ENCODE results near the gene GRK5. TPM values are rescaled to one million over a fixed set of nuclear protein-coding genes. Genes with fewer than 3 reads are reported as not detected.

The GRK5 gene
- polyA plus RNA-seq, 1 experiment: 20.8 TPM

DNA sequence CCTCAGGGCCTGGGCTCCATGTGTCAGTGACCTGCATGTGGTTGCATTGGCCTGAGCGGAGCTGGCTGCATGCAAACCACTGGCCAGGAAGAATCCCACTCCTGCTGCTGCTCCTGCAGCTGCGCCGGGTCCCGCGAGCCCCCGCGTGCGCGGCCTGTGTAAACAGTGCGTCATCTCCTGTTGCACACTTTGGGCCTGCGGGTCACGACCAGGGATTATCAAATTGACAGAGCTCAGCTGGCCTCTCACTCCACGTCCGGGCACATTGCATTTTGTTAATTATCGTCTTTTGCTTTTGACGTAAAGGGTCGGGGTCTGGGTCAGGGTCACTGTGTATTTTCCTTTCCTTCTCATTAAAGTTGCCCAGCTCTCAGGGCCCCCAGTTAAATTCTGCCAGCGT lies 202.5 kb downstream of the GRK5 start:
- ChIA-PET POLR2A (no interaction called here), CTCF (no interaction called here)
- Histone ChIP-seq H3K36me3 (ENCODE audit: control insufficient read depth, insufficient read depth, low read length) (no peaks in the 10 kb centered on the region; the same call in 1 of the 2 replicates), H3K4me3 (ENCODE audit: low read depth, low read length) (no peak overlapping the region), H3K27me3 (ENCODE audit: control insufficient read depth, insufficient read depth, low read length) (no peaks in the 10 kb centered on the region)
- DNase-seq (ENCODE audit: low read depth): no peak
- TF ChIP-seq, protein P1, sequence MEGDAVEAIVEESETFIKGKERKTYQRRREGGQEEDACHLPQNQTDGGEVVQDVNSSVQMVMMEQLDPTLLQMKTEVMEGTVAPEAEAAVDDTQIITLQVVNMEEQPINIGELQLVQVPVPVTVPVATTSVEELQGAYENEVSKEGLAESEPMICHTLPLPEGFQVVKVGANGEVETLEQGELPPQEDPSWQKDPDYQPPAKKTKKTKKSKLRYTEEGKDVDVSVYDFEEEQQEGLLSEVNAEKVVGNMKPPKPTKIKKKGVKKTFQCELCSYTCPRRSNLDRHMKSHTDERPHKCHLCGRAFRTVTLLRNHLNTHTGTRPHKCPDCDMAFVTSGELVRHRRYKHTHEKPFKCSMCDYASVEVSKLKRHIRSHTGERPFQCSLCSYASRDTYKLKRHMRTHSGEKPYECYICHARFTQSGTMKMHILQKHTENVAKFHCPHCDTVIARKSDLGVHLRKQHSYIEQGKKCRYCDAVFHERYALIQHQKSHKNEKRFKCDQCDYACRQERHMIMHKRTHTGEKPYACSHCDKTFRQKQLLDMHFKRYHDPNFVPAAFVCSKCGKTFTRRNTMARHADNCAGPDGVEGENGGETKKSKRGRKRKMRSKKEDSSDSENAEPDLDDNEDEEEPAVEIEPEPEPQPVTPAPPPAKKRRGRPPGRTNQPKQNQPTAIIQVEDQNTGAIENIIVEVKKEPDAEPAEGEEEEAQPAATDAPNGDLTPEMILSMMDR (IDR thresholded peaks at IDR 0.05; ENCODE audit: insufficient read depth, low read depth, low read length): no peak

DNA sequence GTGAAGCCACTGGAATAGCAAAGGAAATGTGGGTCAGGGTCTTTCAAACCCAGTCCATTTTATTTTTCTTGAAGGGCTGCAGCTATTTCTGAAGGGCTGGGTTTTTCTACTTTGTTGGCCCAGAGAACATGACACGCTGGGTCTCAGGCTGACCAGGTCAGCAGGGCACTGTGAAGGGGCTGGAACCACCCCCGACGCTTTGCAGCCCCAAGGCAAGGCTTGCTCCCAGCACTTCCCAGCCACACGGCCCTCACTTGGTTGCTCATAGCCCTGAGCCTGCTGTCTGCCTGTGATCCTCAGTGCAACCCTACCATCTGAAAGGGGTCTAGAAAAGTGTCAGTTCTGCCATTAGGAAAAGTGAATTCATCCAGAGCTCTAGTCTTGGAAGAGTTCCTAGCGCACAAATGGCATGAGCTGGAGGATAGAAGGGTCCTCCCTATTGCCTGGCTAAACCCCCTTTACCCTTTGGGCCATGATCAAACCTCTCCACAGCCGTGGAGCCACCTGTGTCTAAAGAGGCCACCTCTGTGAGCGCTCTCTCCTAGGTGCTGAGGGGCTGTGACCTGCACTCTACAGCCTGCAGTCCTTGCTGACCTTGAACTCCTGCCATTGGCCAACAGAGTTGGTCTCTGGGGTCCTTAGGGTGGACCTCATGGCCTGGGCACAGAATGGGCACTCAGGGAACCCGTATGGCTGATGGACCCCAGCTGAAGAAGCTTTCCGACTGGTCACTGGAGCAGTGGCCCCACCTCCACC lies 203.2 kb downstream of the GRK5 start:
- Histone ChIP-seq H3K36me3 (ENCODE audit: control insufficient read depth, insufficient read depth, low read length) (no peaks in the 10 kb centered on the region; the same call in 1 of the 2 replicates), H3K27me3 (ENCODE audit: control insufficient read depth, insufficient read depth, low read length) (no peaks in the 10 kb centered on the region), H3K4me3 (ENCODE audit: low read depth, low read length) (no peak overlapping the region)
- no peak for DNase-seq (ENCODE audit: low read depth)
- ChIA-PET POLR2A (no interaction called here), CTCF (no interaction called here)
- TF ChIP-seq, protein P1 (IDR thresholded peaks at IDR 0.05; ENCODE audit: insufficient read depth, low read depth, low read length): no peak

DNA sequence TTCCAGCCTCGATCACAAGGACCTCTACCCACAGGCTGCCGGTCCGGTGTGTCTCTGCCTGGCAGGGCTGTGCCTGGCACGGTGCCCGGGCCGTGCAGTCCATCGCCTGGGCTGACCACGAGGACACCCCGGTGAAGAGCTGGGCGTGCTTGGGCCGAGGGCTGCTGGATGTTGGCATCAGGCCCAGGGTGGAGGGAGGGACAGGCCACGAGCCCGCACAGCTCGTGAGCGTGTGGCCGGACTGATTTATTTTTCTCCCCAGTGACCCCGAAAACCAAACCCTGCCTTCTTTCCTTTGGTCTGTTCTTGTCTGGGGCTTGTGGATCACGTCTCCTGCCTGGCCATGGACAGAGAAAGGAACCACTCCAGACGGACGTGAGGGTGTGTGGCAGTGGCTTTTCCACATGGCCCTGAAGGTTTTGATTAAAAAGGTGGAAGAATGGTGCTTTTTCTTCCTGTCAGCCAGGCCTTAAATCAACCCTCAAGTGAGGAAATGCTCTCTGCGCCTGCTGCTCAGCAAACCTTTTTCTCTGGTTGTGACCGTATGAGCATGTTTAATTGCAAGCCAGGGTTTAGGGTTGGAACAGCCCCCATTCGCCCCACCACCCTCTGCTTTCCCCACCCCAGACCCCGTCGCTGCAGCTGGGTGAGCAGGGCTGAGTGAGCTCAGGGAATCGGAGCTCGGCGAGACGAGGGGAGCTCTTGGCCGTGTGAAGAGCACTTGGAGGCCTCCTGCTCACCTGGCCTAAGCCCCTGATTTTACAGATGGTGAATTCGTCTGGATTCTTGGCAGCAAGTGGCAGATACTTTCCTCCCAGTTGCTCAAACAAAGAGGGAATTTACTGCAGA lies 205.1 kb downstream of the GRK5 start:
- POLR2A ChIA-PET: no interaction called here
- no peaks in the 10 kb centered on the region; the same call in 1 of the 2 replicates for H3K36me3 ChIP-seq (ENCODE audit: control insufficient read depth, insufficient read depth, low read length)
- no peak overlapping the region for H3K4me3 ChIP-seq (ENCODE audit: low read depth, low read length)
- CTCF ChIA-PET: interaction anchor here (0.6 to 1.1 kb wide), 3 partner anchors 203 to 277 kb away, joined by 3 to 6 read pairs (median 4); partner anchors contain the start of gene GRK5
- DNase-seq (ENCODE audit: low read depth): peak; percentile 39
- TF ChIP-seq, protein P1 (IDR thresholded peaks at IDR 0.05; ENCODE audit: insufficient read depth, low read depth, low read length): no peak
- H3K27me3 ChIP-seq (ENCODE audit: control insufficient read depth, insufficient read depth, low read length): no peaks in the 10 kb centered on the region

DNA sequence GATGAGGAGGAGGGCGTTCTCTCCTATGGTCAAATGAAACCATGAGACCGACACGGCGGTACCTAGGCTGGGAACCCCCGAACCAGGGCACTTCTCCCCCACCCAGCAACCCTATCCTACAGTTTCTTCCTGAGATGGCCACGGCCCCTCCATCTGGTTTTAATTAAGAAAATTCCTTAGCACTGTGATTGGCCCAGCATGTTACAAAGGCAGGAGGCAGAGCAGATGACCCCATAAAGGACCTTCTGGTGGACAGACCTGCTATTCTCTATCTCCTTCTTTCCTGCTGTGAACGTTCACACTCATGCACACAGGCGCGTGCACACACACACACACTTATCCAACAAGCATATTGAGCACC lies 205.7 kb downstream of the GRK5 start:
- Histone ChIP-seq H3K27me3 (ENCODE audit: control insufficient read depth, insufficient read depth, low read length) (no peaks in the 10 kb centered on the region), H3K4me3 (ENCODE audit: low read depth, low read length) (no peak overlapping the region), H3K36me3 (ENCODE audit: control insufficient read depth, insufficient read depth, low read length) (no peaks in the 10 kb centered on the region; the same call in 1 of the 2 replicates)
- DNase-seq (ENCODE audit: low read depth): peak; percentile 26
- ChIA-PET POLR2A (no interaction called here), CTCF (no interaction called here)
- TF ChIP-seq, protein P1 (IDR thresholded peaks at IDR 0.05; ENCODE audit: insufficient read depth, low read depth, low read length): no peak

DNA sequence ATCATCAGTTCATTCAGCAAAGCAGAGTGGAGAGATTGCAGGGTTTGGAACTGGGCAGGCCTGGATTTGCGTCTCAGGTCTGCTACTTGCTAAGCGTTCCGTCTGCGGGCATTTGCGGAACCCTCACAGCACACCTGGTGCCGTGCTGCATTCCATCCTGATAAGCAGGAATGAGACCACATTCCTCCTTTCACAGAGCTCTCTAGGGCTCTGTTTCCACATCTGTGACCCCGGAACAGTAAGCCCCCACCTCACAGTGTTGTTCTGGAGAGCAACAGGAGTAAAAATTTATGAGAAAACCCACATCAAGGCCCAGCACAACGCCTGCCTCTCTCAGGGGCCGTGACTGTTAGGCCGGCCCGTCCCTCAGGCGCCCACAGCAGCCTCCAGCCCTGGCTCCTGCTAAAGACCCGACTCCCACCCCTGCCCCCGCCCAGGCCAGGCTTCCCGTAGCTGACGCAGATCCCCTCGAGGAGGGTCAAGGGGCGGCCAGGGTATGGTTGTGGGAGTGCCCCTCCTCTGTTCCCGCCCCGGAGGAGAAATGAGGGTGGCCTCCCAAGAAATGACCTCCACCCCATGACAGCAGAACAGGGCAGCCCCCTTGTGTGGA lies 206.2 kb downstream of the GRK5 start:
- no peak for DNase-seq (ENCODE audit: low read depth)
- ChIA-PET POLR2A (no interaction called here), CTCF (interaction anchor here (1.0 to 3.1 kb wide), 7 partner anchors 8 to 213 kb away, joined by 3 to 20 read pairs (median 4); partner anchors contain the start of gene GRK5)
- H3K36me3 ChIP-seq (ENCODE audit: control insufficient read depth, insufficient read depth, low read length): no peaks in the 10 kb centered on the region; the same call in none of the 2 replicates
- H3K27me3 ChIP-seq (ENCODE audit: control insufficient read depth, insufficient read depth, low read length): no peaks in the 10 kb centered on the region
- no peak overlapping the region for H3K4me3 ChIP-seq (ENCODE audit: low read depth, low read length)
- TF ChIP-seq, protein P1 (IDR thresholded peaks at IDR 0.05; ENCODE audit: insufficient read depth, low read depth, low read length): no peak

Measured in BJ (cell line).